GM12878 (cell line): ENCODE results near the gene ANTKMT. TPM values are rescaled to one million over a fixed set of nuclear protein-coding genes. Genes with fewer than 3 reads are reported as not detected.

Experiments
- ATAC-seq: fragments of 200-7000 bp; cut with Tn5 transposase; 3 replicates; pipeline ENCODE4 v1.9.1; 2020; ENCODE audit warnings: mild to moderate bottlenecking, moderate library complexity
- BruUV-seq: library from RNA; stranded (reverse); fragments of 400-500 nt; replicated peaks from 2 replicates; lab custom pipeline; 2021; lab: Mats Ljungman, UMichigan
- CTCF ChIA-PET: fragments of 300-600 bp; sonication (Branson Sonifier 250); formaldehyde crosslinking; extraction: SDS; loops from one replicate; lab custom pipeline; 2021; ENCODE audit warnings: inconsistent platforms; lab: Yijun Ruan, JAX
- POLR2A ChIA-PET: fragments of 350-600 bp; formaldehyde crosslinking; extraction: SDS; loops from one replicate; lab custom pipeline; 2021; ENCODE audit warnings: inconsistent platforms; lab: Charles Lee
- RAD21 ChIA-PET: fragments of 300-600 bp; sonication (Branson Sonifier 250); formaldehyde crosslinking; loops from one replicate; lab custom pipeline; 2023; ENCODE audit warnings: antibody characterized with exemption; ENCODE audit not compliant: unreplicated experiment; lab: Charles Lee
- SMC1A ChIA-PET: fragments of 300-600 bp; sonication (Branson Sonifier 250); formaldehyde crosslinking; loops from one replicate; lab custom pipeline; 2023; ENCODE audit not compliant: unreplicated experiment, uncharacterized antibody; lab: Charles Lee
- DNase-seq: peaks from one replicate; pipeline ENCODE4 v3.0.0-alpha.2; 2011; ENCODE audit warnings: low read depth, low spot score
- FAIRE-seq: peaks from 3 replicates; lab custom pipeline; 2011; peaks lifted over from hg19 to GRCh38; lab: Jason Lieb, UNC
- H2AFZ ChIP-seq: 2 replicates; pipeline ENCODE4 v1.6.0; 2011; ENCODE audit warnings: low read depth, low read length, control low read depth; ENCODE audit not compliant: control insufficient read depth
- H3K27ac ChIP-seq: 2 replicates; pipeline ENCODE4 v1.5.1; 2011; ENCODE audit warnings: control low read depth; ENCODE audit not compliant: control insufficient read depth, insufficient read depth
- H3K27me3 ChIP-seq, 2 experiments: replicated peaks in 1 of 2; 2 replicates each; pipeline versions ENCODE4 v1.6.0 to v1.6.1; 2011; ENCODE audit warnings: low read length in 1 of 2; ENCODE audit not compliant: control insufficient read depth in 2 of 2, insufficient read depth in 2 of 2
- H3K36me3 ChIP-seq, 2 experiments: 2 replicates each; pipeline ENCODE4 v1.5.1; 2011; ENCODE audit warnings: low read length in 1 of 2; ENCODE audit not compliant: control insufficient read depth in 2 of 2, insufficient read depth in 2 of 2
- H3K4me1 ChIP-seq: 2 replicates; pipeline ENCODE4 v1.6.1; 2011; ENCODE audit warnings: mild to moderate bottlenecking, low read length, moderate library complexity, mixed read lengths; ENCODE audit not compliant: control insufficient read depth, insufficient read depth
- H3K4me2 ChIP-seq: 2 replicates; pipeline ENCODE4 v1.6.0; 2011; ENCODE audit warnings: control low read depth; ENCODE audit not compliant: control insufficient read depth, insufficient read depth
- H3K4me3 ChIP-seq: fragments of 200-600 bp; sonication (generic); 2 replicates; pipeline ENCODE4 v1.5.1; 2016
- H3K79me2 ChIP-seq: 2 replicates; pipeline ENCODE4 v1.6.0; 2011; ENCODE audit warnings: low read length; ENCODE audit not compliant: control insufficient read depth, insufficient read depth
- H3K9ac ChIP-seq: 2 replicates; pipeline ENCODE4 v1.8.0; 2011; ENCODE audit warnings: low read length, control low read depth, mixed read lengths; ENCODE audit not compliant: control insufficient read depth, insufficient read depth
- H3K9me3 ChIP-seq: replicated peaks from 3 replicates; pipeline ENCODE4 v1.5.1; 2011; ENCODE audit warnings: mild to moderate bottlenecking, low read length; ENCODE audit not compliant: control insufficient read depth, insufficient read depth
- H4K20me1 ChIP-seq: 2 replicates; pipeline ENCODE4 v1.6.0; 2011; ENCODE audit not compliant: control insufficient read depth, insufficient read depth
- ASH2L ChIP-seq: fragments of 300-600, 200-600 bp; sonication (generic); IDR thresholded peaks from 2 replicates; pipeline ENCODE4 v1.6.1; 2017; ENCODE audit warnings: low read depth, mild to moderate bottlenecking, borderline replicate concordance
- BACH1 ChIP-seq: fragments of 450-650 bp; IDR thresholded peaks from 2 replicates; pipeline ENCODE4 v1.6.1; 2017; ENCODE audit warnings: mild to moderate bottlenecking, borderline replicate concordance
- CREM ChIP-seq: IDR thresholded peaks from 2 replicates; pipeline ENCODE4 v1.6.1; 2014; ENCODE audit warnings: antibody characterized with exemption, low read depth
- FOXK2 ChIP-seq: fragments of 450-650 bp; IDR thresholded peaks from 2 replicates; pipeline ENCODE4 v1.6.1; 2017; ENCODE audit warnings: mild to moderate bottlenecking, moderate library complexity
- HCFC1 ChIP-seq: fragments of 150-350 bp; IDR thresholded peaks from 2 replicates; pipeline ENCODE4 v1.6.1; 2014; ENCODE audit warnings: low read length
- HDAC2 ChIP-seq: fragments of 200-600 bp; sonication (generic); IDR thresholded peaks from 2 replicates; pipeline ENCODE4 v1.6.1; 2017
- IKZF2 ChIP-seq, 2 experiments: fragments of 450-650 bp; IDR thresholded peaks; 2 replicates each; pipeline ENCODE4 v1.6.1; 2017; ENCODE audit warnings: mild to moderate bottlenecking in 2 of 2, moderate library complexity in 2 of 2
- KAT2A ChIP-seq: conservative IDR thresholded peaks from 2 replicates; pipeline ENCODE4 v1.6.1; 2011; ENCODE audit warnings: low read depth, low read length; ENCODE audit not compliant: control insufficient read depth
- NR2F1 ChIP-seq: fragments of 450-650 bp; conservative IDR thresholded peaks from 2 replicates; pipeline ENCODE4 v1.6.1; 2017; ENCODE audit warnings: mild to moderate bottlenecking
- RAD51 ChIP-seq: fragments of 450-650 bp; IDR thresholded peaks from 2 replicates; pipeline ENCODE4 v1.6.1; 2016; ENCODE audit warnings: moderate library complexity, mild to moderate bottlenecking, inconsistent platforms
- SIN3A ChIP-seq: IDR thresholded peaks from 2 replicates; pipeline ENCODE4 v1.6.1; 2012; ENCODE audit warnings: low read depth, low read length, improper control_type of control experiment
- SMAD1 ChIP-seq: fragments of 450-650 bp; IDR thresholded peaks from 2 replicates; pipeline ENCODE4 v1.6.1; 2018; ENCODE audit warnings: mild to moderate bottlenecking, low read depth; ENCODE audit not compliant: partially characterized antibody
- SREBF2 ChIP-seq: IDR thresholded peaks from 2 replicates; pipeline ENCODE4 v1.6.1; 2012; ENCODE audit warnings: mild to moderate bottlenecking, low read length
- SUPT20H ChIP-seq: IDR thresholded peaks from 2 replicates; pipeline ENCODE4 v1.6.1; 2011; ENCODE audit warnings: low read depth, mild to moderate bottlenecking, low read length, moderate library complexity, borderline replicate concordance; ENCODE audit not compliant: control insufficient read depth
- TCF7 ChIP-seq: IDR thresholded peaks from 2 replicates; pipeline ENCODE4 v1.6.1; 2014; ENCODE audit warnings: antibody characterized with exemption, borderline replicate concordance
- USF1 ChIP-seq: IDR thresholded peaks from 2 replicates; pipeline ENCODE4 v1.6.1; 2011; ENCODE audit warnings: borderline replicate concordance, low read depth, mild to moderate bottlenecking, moderate library complexity, mixed read lengths, low read length; ENCODE audit not compliant: insufficient read depth; ENCODE audit errors: extremely low read length
- WRNIP1 ChIP-seq: IDR thresholded peaks from 2 replicates; pipeline ENCODE4 v1.6.1; 2011; ENCODE audit warnings: low read depth, low read length, improper control_type of control experiment, borderline replicate concordance
- WGBS: methylation state at CpG from one replicate; pipeline ENCODE4 v1.1.6; 2016; ENCODE audit warnings: low lambda C conversion rate; ENCODE audit not compliant: insufficient replicate concordance, insufficient coverage; ENCODE audit errors: missing lambda C conversion rate; 5-methylcytosine and 5-hydroxymethylcytosine counted together
- in situ Hi-C: fragments of 300-500 bp; cut with MboI; formaldehyde crosslinking; loops from 9 replicates; pipeline ENCODE4 v1.14.3; 2018; ENCODE audit warnings: mixed read lengths
- intact Hi-C: fragments of 100-400 bp; cut with micrococcal nuclease; formaldehyde crosslinking; loops from one replicate; pipeline ENCODE4 v1.14.2; 2022; ENCODE audit not compliant: unreplicated experiment
- polyA plus RNA-seq, 11 experiments: library from polyadenylated mRNA; depleted of rRNA in 4 of 11; unstranded in 6 of 11; stranded (reverse) in 5 of 11; fragments of >200 nt; fragmentation: Nextera tagmentation in 4 of 11; fragmentation: Illumina TruSeq in 1 of 11; extraction: Ambion mirVana in 4 of 11; extraction: Trizol in 1 of 11; gene quantifications; 1 replicate in 1 of 11; 2 replicates in 10 of 11; pipeline versions ENCODE4 v1.2.1 to v1.2.3, GENCODE V29; 2011 to 2016; ENCODE audit warnings: inconsistent platforms in 2 of 11, missing spikeins in 2 of 11, low read depth in 1 of 11
- total RNA-seq, 4 experiments: library from RNA; depleted of rRNA in 3 of 4; stranded (reverse); fragments of >200 nt in 3 of 4; fragmentation: Illumina TruSeq in 1 of 4; extraction: Trizol in 1 of 4; gene quantifications; 2 replicates each; pipeline versions ENCODE4 v1.2.1 to v1.2.3, GENCODE V29; 2013 to 2021
- TF ChIP-seq, protein P1 (sequence below): fragments of 450-650 bp; IDR thresholded peaks from 2 replicates; pipeline ENCODE4 v1.6.1; 2017; ENCODE audit warnings: antibody characterized with exemption, mild to moderate bottlenecking, moderate library complexity

ANTKMT gene
- total and polyA plus RNA-seq, 10 of the 15 experiments (the other 5 are each of a cell fraction or from before 2014, with no cell fraction given), result 0.58 to 60.5 (median 25.8) TPM

DNA sequence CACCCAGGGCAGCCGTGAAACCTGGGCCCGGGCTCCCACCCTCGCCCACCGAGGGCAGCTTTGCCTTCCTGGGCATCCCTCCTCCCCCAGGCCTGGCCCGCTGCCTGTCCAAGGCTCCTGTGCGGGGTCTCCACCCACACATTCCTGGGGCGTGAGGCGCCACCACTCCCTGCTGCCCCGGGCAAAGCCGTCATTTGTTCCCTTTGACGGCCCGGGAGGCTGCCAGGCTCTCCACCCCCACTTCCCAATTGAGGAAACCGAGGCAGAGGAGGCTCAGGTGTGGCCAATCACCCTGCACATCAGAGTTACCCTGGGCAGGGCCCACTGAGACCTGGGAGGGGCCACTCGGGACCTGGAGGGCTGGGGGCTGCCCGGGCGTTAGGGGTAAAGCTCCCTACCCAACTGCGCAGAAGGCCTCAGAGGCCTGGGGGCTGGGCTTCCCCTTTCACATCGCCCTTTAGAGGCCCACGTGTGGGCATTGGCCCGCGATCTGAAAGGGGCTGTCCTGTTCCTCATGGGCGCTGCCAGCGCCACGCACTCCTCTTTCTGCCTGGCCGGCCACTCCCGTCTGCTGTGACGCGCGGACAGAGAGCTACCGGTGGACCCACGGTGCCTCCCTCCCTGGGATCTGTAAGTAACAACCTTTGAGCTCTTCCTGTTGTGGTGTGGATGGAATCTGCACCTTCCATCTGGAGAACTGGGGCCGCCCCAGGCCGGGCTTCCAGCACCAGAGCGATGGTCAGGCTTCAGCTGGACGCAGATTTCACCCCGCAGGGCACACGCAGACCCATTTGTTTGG, 39.8 kb downstream of the ANTKMT start, which contains the start of gene MSLN:
MSLN (plus strand) TSS at position 190 of the 799 bp plus-strand sequence. CDS start 1,947 bp downstream, outside the sequence.
- WGBS, result 44% methylated on average over 35 of the region's 37 CpGs
- no peak within 1 kb of the TSS for H3K4me3 ChIP-seq
- RAD21 ChIA-PET, result no interaction called here
- no peaks in the 10 kb centered on the region; the same call in 2 of the 3 replicates for H3K9me3 ChIP-seq
- H4K20me1 ChIP-seq, result no peaks in the 10 kb centered on the region
- no peak within 1 kb of the TSS for H3K9ac ChIP-seq
- DNase-seq (no peak), FAIRE-seq (no peak), ATAC-seq (no peak)
- BruUV-seq, result no TSS peak
- no peaks in the 10 kb centered on the region for H3K36me3 ChIP-seq
- H3K27me3 ChIP-seq, result no peaks in the 10 kb centered on the region
- CTCF ChIA-PET, result no interaction called here
- no peak within 1 kb of the TSS for H3K27ac ChIP-seq
- no peaks in the 10 kb centered on the region for H3K79me2 ChIP-seq
- no peaks in the 10 kb centered on the region for H3K4me1 ChIP-seq
- no peak within 1 kb of the TSS for H3K4me2 ChIP-seq
- SMC1A ChIA-PET, result no interaction called here
- intact Hi-C loops (no loop called here), in situ Hi-C loops (no loop called here)
- H2AFZ ChIP-seq, result no peak within 1 kb of the TSS
- POLR2A ChIA-PET, result no interaction called here
- no peak for TF ChIP-seq IKZF2 (IDR thresholded peaks at IDR 0.05)
- TF ChIP-seq ASH2L, result no peak
- no peak for TF ChIP-seq CREM
- no peak for TF ChIP-seq SUPT20H
- TF ChIP-seq WRNIP1, result no peak
- no peak for TF ChIP-seq BACH1
- TF ChIP-seq SMAD1, result no peak
- TF ChIP-seq TCF7, result no peak
- TF ChIP-seq KAT2A, result no peak
- no peak for TF ChIP-seq SIN3A
- no peak for TF ChIP-seq USF1
- no peak for TF ChIP-seq RAD51
- no peak for TF ChIP-seq SREBF2
- TF ChIP-seq FOXK2, result no peak
- TF ChIP-seq HDAC2, result no peak
- TF ChIP-seq HCFC1, result no peak
- no peak for TF ChIP-seq NR2F1
- TF ChIP-seq, protein P1, sequence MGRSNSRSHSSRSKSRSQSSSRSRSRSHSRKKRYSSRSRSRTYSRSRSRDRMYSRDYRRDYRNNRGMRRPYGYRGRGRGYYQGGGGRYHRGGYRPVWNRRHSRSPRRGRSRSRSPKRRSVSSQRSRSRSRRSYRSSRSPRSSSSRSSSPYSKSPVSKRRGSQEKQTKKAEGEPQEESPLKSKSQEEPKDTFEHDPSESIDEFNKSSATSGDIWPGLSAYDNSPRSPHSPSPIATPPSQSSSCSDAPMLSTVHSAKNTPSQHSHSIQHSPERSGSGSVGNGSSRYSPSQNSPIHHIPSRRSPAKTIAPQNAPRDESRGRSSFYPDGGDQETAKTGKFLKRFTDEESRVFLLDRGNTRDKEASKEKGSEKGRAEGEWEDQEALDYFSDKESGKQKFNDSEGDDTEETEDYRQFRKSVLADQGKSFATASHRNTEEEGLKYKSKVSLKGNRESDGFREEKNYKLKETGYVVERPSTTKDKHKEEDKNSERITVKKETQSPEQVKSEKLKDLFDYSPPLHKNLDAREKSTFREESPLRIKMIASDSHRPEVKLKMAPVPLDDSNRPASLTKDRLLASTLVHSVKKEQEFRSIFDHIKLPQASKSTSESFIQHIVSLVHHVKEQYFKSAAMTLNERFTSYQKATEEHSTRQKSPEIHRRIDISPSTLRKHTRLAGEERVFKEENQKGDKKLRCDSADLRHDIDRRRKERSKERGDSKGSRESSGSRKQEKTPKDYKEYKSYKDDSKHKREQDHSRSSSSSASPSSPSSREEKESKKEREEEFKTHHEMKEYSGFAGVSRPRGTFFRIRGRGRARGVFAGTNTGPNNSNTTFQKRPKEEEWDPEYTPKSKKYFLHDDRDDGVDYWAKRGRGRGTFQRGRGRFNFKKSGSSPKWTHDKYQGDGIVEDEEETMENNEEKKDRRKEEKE, result no peak
